NOMO-1 (cell line): ENCODE measurements around the gene MT1H.
"Not testable (repeated sequence)": the region's sequence is repeated elsewhere in the genome, so short reads cannot be mapped to it uniquely, and the experiment has no call there.

Experiments
- DNase-seq, 2 experiments: peaks; one replicate each; lab custom pipeline; 2025; ENCODE audit not compliant: unreplicated experiment in 2 of 2; lab: John Stamatoyannopoulos, UW

The MT1H gene

GRCh38 chr16:56669005-56669839 is at the start of gene MT1H:
Gene MT1H, plus strand, starts transcription at chr16:56669814. Its CDS starts 71 bp downstream, at chr16:56669885.
- peak; percentile 55 to 77 for DNase-seq

GRCh38 chr16:56620339-56620897 is 49.2 kb upstream of the MT1H start:
- DNase-seq: no peak

GRCh38 chr16:56621665-56622445 is 47.8 kb upstream of the MT1H start:
- not testable (repeated sequence) for DNase-seq

GRCh38 chr16:56623184-56623583 is 46.4 kb upstream of the MT1H start:
- DNase-seq: not testable (repeated sequence)

- no peak for DNase-seq
Observed at GRCh38 chr16:56623637-56624036, 46.0 kb upstream of the MT1H start.

- DNase-seq: peak; percentile 86 to 96
Observed at GRCh38 chr16:56625140-56625942, 44.3 kb upstream of the MT1H start, which contains the start of gene MT1E. Gene MT1E, plus strand, starts transcription at chr16:56625781. Its CDS starts 71 bp downstream, at chr16:56625852.

- no peak for DNase-seq
Observed at GRCh38 chr16:56625943-56626654, 43.5 kb upstream of the MT1H start.

- DNase-seq: no peak
Observed at GRCh38 chr16:56626685-56627084, 42.9 kb upstream of the MT1H start.

- DNase-seq: no peak
Observed at GRCh38 chr16:56628486-56629350, 40.9 kb upstream of the MT1H start.

GRCh38 chr16:56629531-56629930 is 40.1 kb upstream of the MT1H start:
- DNase-seq: no peak

GRCh38 chr16:56630134-56630533 is 39.5 kb upstream of the MT1H start:
- peak; percentile 27 to 81 for DNase-seq

- no peak for DNase-seq
Observed at GRCh38 chr16:56631197-56631596, 38.4 kb upstream of the MT1H start.

- DNase-seq: no peak
Observed at GRCh38 chr16:56631832-56632155, 37.8 kb upstream of the MT1H start.

- DNase-seq: peak in 1 of 2 experiments; percentile 37
Observed at GRCh38 chr16:56632156-56632847, 37.3 kb upstream of the MT1H start, which contains the start of gene MT1M. Gene MT1M, plus strand, starts transcription at chr16:56632659. Its CDS starts 73 bp downstream, at chr16:56632732.

GRCh38 chr16:56632848-56633365 is 36.7 kb upstream of the MT1H start:
- no peak for DNase-seq

GRCh38 chr16:56633535-56633934 is 36.1 kb upstream of the MT1H start:
- no peak for DNase-seq

GRCh38 chr16:56634715-56635440 is 34.7 kb upstream of the MT1H start:
- no peak for DNase-seq
